ENCODE data around the gene CCDC92B. TPM values are rescaled to one million over a fixed set of nuclear protein-coding genes. Genes with fewer than 3 reads are reported as not detected.

The CCDC92B gene
- total and polyA plus RNA-seq, 9 of the 15 experiments (the other 6 are each of a cell fraction or from before 2014, with no cell fraction given), result not detected

- ATAC-seq, result no peak
- peaks cover 0 to 15% of the 10 kb centered on the region in 2 experiments; a peak in 1 of 5 replicates for H3K4me1 ChIP-seq (replicated peaks in 1 of 2; ENCODE audit: control insufficient read depth in 2 of 2, insufficient read depth in 2 of 2, low read length in 2 of 2)
- BruUV-seq (replicated peaks), result no TSS peak
These were observed 44.8 kb upstream of the CCDC92B start for GRCh38 chr17:2794111-2794803.

More at GRCh38 chr17:2794111-2794803, 44.8 kb upstream of the CCDC92B start:
- in situ Hi-C loops (cut with MboI), result no loop called here
- FAIRE-seq (no peak), DNase-seq (ENCODE audit: extremely low read depth in 1 of 4, low spot score in 3 of 4) (no peak)
- ChIA-PET POLR2A (no interaction called here), CTCF (ENCODE audit: low intra/inter-chr PET ratio) (no interaction called here)
- H3K9me1 ChIP-seq (ENCODE audit: control insufficient read depth, insufficient read depth, low read length), result no peaks in the 10 kb centered on the region
- no peak overlapping the region for H3K9ac ChIP-seq (ENCODE audit: insufficient read depth in 1 of 2, low read depth in 2 of 2, low read length in 2 of 2)
- H3K4me3 ChIP-seq, result no peak overlapping the region
- intact Hi-C loops (cut with micrococcal nuclease), result no loop called here
- no peaks in the 10 kb centered on the region for H3K79me2 ChIP-seq (ENCODE audit: control insufficient read depth, insufficient read depth, low read length)
- H2AFZ ChIP-seq (ENCODE audit: low read depth, low read length), result no peak overlapping the region
- peaks cover 10 to 55% of the 10 kb centered on the region in 2 experiments for H3K27me3 ChIP-seq (ENCODE audit: control insufficient read depth in 2 of 2, insufficient read depth in 2 of 2, low read length in 2 of 2)
- no peak overlapping the region for H3K4me2 ChIP-seq (ENCODE audit: insufficient read depth, low read length)
- no peaks in the 10 kb centered on the region for H4K20me1 ChIP-seq (replicated peaks; ENCODE audit: control insufficient read depth, insufficient read depth, low read length)
- no peaks in the 10 kb centered on the region for H3K9me3 ChIP-seq (replicated peaks; ENCODE audit: control insufficient read depth, insufficient read depth, low read depth, low read length)
- 5% methylated on average over 4 of the region's 6 CpGs for WGBS (ENCODE audit: insufficient coverage, low coverage, missing lambda C conversion rate)
- TF ChIP-seq HMG20A (CRISPR knock-in tag; conservative IDR thresholded peaks at IDR 0.05), result no peak
- no peak for TF ChIP-seq ETS1 (conservative IDR thresholded peaks at IDR 0.05; ENCODE audit: control insufficient read depth, low read depth, low read length)
- no peak for TF ChIP-seq CBFA2T2 (conservative IDR thresholded peaks at IDR 0.05)
- no peak for TF ChIP-seq KHSRP (IDR thresholded peaks at IDR 0.05)
- TF ChIP-seq ZBTB33 (CRISPR knock-in tag; IDR thresholded peaks at IDR 0.05), result no peak
- no peak for TF ChIP-seq TRIM28 (IDR thresholded peaks at IDR 0.05)
- no peak overlapping the region for H3K27ac ChIP-seq (ENCODE audit: extremely low read depth, low read depth, low read length)
- H3K36me3 ChIP-seq (ENCODE audit: control insufficient read depth, insufficient read depth, low read length), result no peaks in the 10 kb centered on the region
